Neuronal stem cell (in vitro differentiated cells): ENCODE data around the gene PAK5. TPM values are rescaled to one million over a fixed set of nuclear protein-coding genes. Genes with fewer than 3 reads are reported as not detected.
A peak's percentile ranks its signal among the peaks of the same experiment; 100 is the strongest.

ENCODE experiments used
- DNase-seq: peaks from one replicate; pipeline ENCODE4 v3.0.0-alpha.2; 2013; ENCODE audit warnings: low spot score
- H2AFZ ChIP-seq: one replicate; pipeline ENCODE4 v1.6.1; 2013; ENCODE audit warnings: mild to moderate bottlenecking, low read length, inconsistent platforms
- H2AK5ac ChIP-seq: 2 replicates; pipeline ENCODE4 v1.6.1; 2013; ENCODE audit warnings: low read depth, mild to moderate bottlenecking, inconsistent platforms, low read length, moderate library complexity, mixed read lengths
- H2BK120ac ChIP-seq: 2 replicates; pipeline ENCODE4 v1.6.1; 2013; ENCODE audit warnings: low read depth, mild to moderate bottlenecking, inconsistent platforms, low read length, moderate library complexity, mixed read lengths
- H2BK12ac ChIP-seq: one replicate; pipeline ENCODE4 v1.6.1; 2013; ENCODE audit warnings: low read length, inconsistent platforms
- H2BK15ac ChIP-seq: 2 replicates; pipeline ENCODE4 v1.6.1; 2013; ENCODE audit warnings: mild to moderate bottlenecking, low read length, inconsistent platforms, mixed read lengths
- H2BK5ac ChIP-seq: one replicate; pipeline ENCODE4 v1.6.1; 2013; ENCODE audit warnings: inconsistent platforms, mild to moderate bottlenecking, low read length, moderate library complexity
- H3K14ac ChIP-seq: one replicate; pipeline ENCODE4 v1.6.1; 2013; ENCODE audit warnings: low read length, inconsistent platforms
- H3K18ac ChIP-seq: 2 replicates; pipeline ENCODE4 v1.6.1; 2013; ENCODE audit warnings: low read length, inconsistent platforms
- H3K23ac ChIP-seq: 2 replicates; pipeline ENCODE4 v1.6.1; 2013; ENCODE audit warnings: low read depth, mild to moderate bottlenecking, mixed read lengths, low read length, inconsistent platforms; ENCODE audit not compliant: poor library complexity
- H3K27ac ChIP-seq: replicated peaks from 3 replicates; pipeline ENCODE4 v1.5.1; 2013; ENCODE audit warnings: low read length, inconsistent platforms
- H3K27me3 ChIP-seq, 3 experiments: 2 replicates each; pipeline ENCODE4 v1.6.1; 2013; ENCODE audit warnings: low read length in 3 of 3, mild to moderate bottlenecking in 2 of 3, inconsistent platforms in 1 of 3, low read depth in 1 of 3, mixed read lengths in 1 of 3, moderate library complexity in 1 of 3; ENCODE audit not compliant: control insufficient read depth in 3 of 3, insufficient read depth in 3 of 3
- H3K36me3 ChIP-seq, 2 donors: replicated peaks in 1 of 2; 2 replicates each; pipeline ENCODE4 v1.6.1; 2013; ENCODE audit warnings: low read length in 2 of 2; ENCODE audit not compliant: control insufficient read depth in 2 of 2, insufficient read depth in 2 of 2
- H3K4ac ChIP-seq: 2 replicates; pipeline ENCODE4 v1.6.1; 2013; ENCODE audit warnings: inconsistent platforms, mild to moderate bottlenecking, low read length, moderate library complexity
- H3K4me1 ChIP-seq, 2 donors: 1 replicate in 1 of 2; 2 replicates in 1 of 2; pipeline ENCODE4 v1.6.1; 2013; ENCODE audit warnings: low read length in 2 of 2, low read depth in 1 of 2; ENCODE audit not compliant: control insufficient read depth in 2 of 2, insufficient read depth in 1 of 2
- H3K4me2 ChIP-seq: one replicate; pipeline ENCODE4 v1.6.1; 2013; ENCODE audit warnings: mild to moderate bottlenecking, low read length, inconsistent platforms; ENCODE audit not compliant: insufficient read depth, poor library complexity, severe bottlenecking
- H3K4me3 ChIP-seq, 2 donors: 2 replicates each; pipeline ENCODE4 v1.5.1; 2013; ENCODE audit warnings: low read length in 2 of 2, mild to moderate bottlenecking in 2 of 2, inconsistent platforms in 1 of 2, moderate library complexity in 1 of 2
- H3K79me1 ChIP-seq: one replicate; pipeline ENCODE4 v1.6.1; 2013; ENCODE audit warnings: low read depth, mild to moderate bottlenecking, inconsistent platforms, low read length, moderate library complexity
- H3K9ac ChIP-seq: one replicate; pipeline ENCODE4 v1.6.1; 2013; ENCODE audit warnings: mild to moderate bottlenecking, low read depth, low read length, inconsistent platforms; ENCODE audit not compliant: poor library complexity
- H3K9me3 ChIP-seq, 2 donors: replicated peaks in 1 of 2; 2 replicates each; pipeline versions ENCODE3 to v1.6.1; 2013; ENCODE audit warnings: low read length in 2 of 2, mild to moderate bottlenecking in 2 of 2, inconsistent platforms in 1 of 2, low read depth in 1 of 2, mixed read lengths in 1 of 2, moderate library complexity in 1 of 2; ENCODE audit not compliant: control insufficient read depth in 2 of 2, insufficient read depth in 1 of 2
- H4K8ac ChIP-seq: one replicate; pipeline ENCODE4 v1.6.1; 2013; ENCODE audit warnings: low read depth, mild to moderate bottlenecking, inconsistent platforms, low read length, moderate library complexity
- H4K91ac ChIP-seq: one replicate; pipeline ENCODE4 v1.6.1; 2013; ENCODE audit warnings: low read length, low read depth, mild to moderate bottlenecking, inconsistent platforms; ENCODE audit not compliant: poor library complexity
- WGBS, 2 donors: extraction: QIAGEN DNeasy Blood & Tissue Kit; methylation state at CpG; one replicate each; pipeline ENCODE4 v1.1.7; 2013; ENCODE audit warnings: missing lambda C conversion rate in 2 of 2, mixed read lengths in 1 of 2; ENCODE audit not compliant: insufficient read length in 2 of 2, insufficient replicate concordance in 1 of 2; ENCODE audit errors: extremely low coverage in 2 of 2; 5-methylcytosine and 5-hydroxymethylcytosine counted together
- polyA plus RNA-seq, 2 experiments: library from polyadenylated mRNA; stranded (reverse); fragments of 200-250 nt; gene quantifications; one replicate each; pipeline ENCODE4 v1.2.3, GENCODE V29; 2013

Gene PAK5
- polyA plus RNA-seq (2013, experiment 1 of 2) = 2.6 TPM
- 2.6 TPM for polyA plus RNA-seq (2013, experiment 2 of 2)

GRCh38 chr20:9838378-9839295 lies at the start of gene PAK5:
PAK5 (minus strand) TSS chr20:9839076; CDS start chr20:9644328, 194,748 bp downstream.
- peak within 1 kb of the TSS; percentile 50 to 92 for H3K4me3 ChIP-seq
- peaks cover 2 to 10% of the 10 kb centered on the region in 2 donors for H3K4me1 ChIP-seq
- WGBS, 2 donors = no CpG with 5 or more reads among the region's 57 CpGs
- H3K9ac ChIP-seq = peak within 1 kb of the TSS; percentile 82
- no peak within 1 kb of the TSS for H3K14ac ChIP-seq
- H4K8ac ChIP-seq = no peak within 1 kb of the TSS
- no peak within 1 kb of the TSS for H3K23ac ChIP-seq
- no peak within 1 kb of the TSS for H2BK5ac ChIP-seq
- DNase-seq = peak; percentile 89
- H2BK120ac ChIP-seq = no peak within 1 kb of the TSS
- peak within 1 kb of the TSS; percentile 52 for H2BK15ac ChIP-seq
- H3K4me2 ChIP-seq = peak within 1 kb of the TSS; percentile 89
- peak within 1 kb of the TSS; percentile 97 for H2AFZ ChIP-seq
- H3K4ac ChIP-seq = no peak within 1 kb of the TSS
- peak within 1 kb of the TSS; percentile 52 for H2BK12ac ChIP-seq
- H3K27ac ChIP-seq = no peak within 1 kb of the TSS
- no peak within 1 kb of the TSS for H2AK5ac ChIP-seq
- H3K18ac ChIP-seq = peak within 1 kb of the TSS; percentile 92
- H3K9me3 ChIP-seq = peaks cover 0 to 2% of the 10 kb centered on the region in 2 donors
- no peak within 1 kb of the TSS for H4K91ac ChIP-seq
- no peaks in the 10 kb centered on the region for H3K79me1 ChIP-seq
- H3K27me3 ChIP-seq = peaks cover 0 to 21% (median 0%) of the 10 kb centered on the region in 3 experiments
- no peaks in the 10 kb centered on the region for H3K36me3 ChIP-seq

- Histone ChIP-seq H3K36me3 (no peaks in the 10 kb centered on the region), H3K9ac (no peak overlapping the region), H3K4me1 (peaks cover 0 to 2% of the 10 kb centered on the region in 2 donors), H2BK120ac (no peak overlapping the region), H3K4me2 (no peak overlapping the region), H3K27ac (no peak overlapping the region), H3K9me3 (peaks cover 0 to 2% of the 10 kb centered on the region in 2 donors), H2BK12ac (no peak overlapping the region), H4K91ac (no peak overlapping the region), H3K4ac (no peak overlapping the region), H3K4me3 (no peak overlapping the region), H3K79me1 (no peaks in the 10 kb centered on the region), H4K8ac (no peak overlapping the region), H3K18ac (no peak overlapping the region), H2AK5ac (no peak overlapping the region), H3K14ac (no peak overlapping the region), H3K27me3 (no peaks in the 10 kb centered on the region), H2BK15ac (no peak overlapping the region), H3K23ac (no peak overlapping the region), H2BK5ac (no peak overlapping the region), H2AFZ (no peak overlapping the region)
- no peak for DNase-seq
Measured at GRCh38 chr20:9887706-9888105, 48.8 kb upstream of the PAK5 start.

- no peak for DNase-seq
- Histone ChIP-seq H3K36me3 (no peaks in the 10 kb centered on the region), H3K4ac (no peak overlapping the region), H2AK5ac (no peak overlapping the region), H2BK15ac (no peak overlapping the region), H3K23ac (no peak overlapping the region), H2BK5ac (no peak overlapping the region), H3K14ac (no peak overlapping the region), H3K4me1 (peaks cover 0 to 2% of the 10 kb centered on the region in 2 donors), H3K18ac (no peak overlapping the region), H3K79me1 (no peaks in the 10 kb centered on the region), H3K4me2 (no peak overlapping the region), H2AFZ (no peak overlapping the region), H3K27me3 (no peaks in the 10 kb centered on the region), H3K9ac (no peak overlapping the region), H3K27ac (no peak overlapping the region), H3K9me3 (peaks cover 0 to 2% of the 10 kb centered on the region in 2 donors), H4K8ac (no peak overlapping the region), H4K91ac (no peak overlapping the region), H3K4me3 (no peak overlapping the region), H2BK12ac (no peak overlapping the region), H2BK120ac (no peak overlapping the region)
- WGBS, 2 donors = no CpG with 5 or more reads among the region's 1 CpG
Measured at GRCh38 chr20:9886227-9886626, 47.4 kb upstream of the PAK5 start.

- H2BK12ac ChIP-seq = no peak overlapping the region
- no peaks in the 10 kb centered on the region for H3K9me3 ChIP-seq
- H3K27ac ChIP-seq = no peak overlapping the region
- H3K9ac ChIP-seq = no peak overlapping the region
- no peak overlapping the region for H2AFZ ChIP-seq
- DNase-seq = no peak
- H2BK15ac ChIP-seq = no peak overlapping the region
- no peak overlapping the region for H2BK5ac ChIP-seq
- no peaks in the 10 kb centered on the region for H3K36me3 ChIP-seq
- H3K18ac ChIP-seq = no peak overlapping the region
- no peaks in the 10 kb centered on the region for H3K79me1 ChIP-seq
- H2AK5ac ChIP-seq = no peak overlapping the region
- H4K91ac ChIP-seq = no peak overlapping the region
- no peak overlapping the region for H3K4ac ChIP-seq
- WGBS, 2 donors = no CpG with 5 or more reads among the region's 2 CpGs
- H3K27me3 ChIP-seq = no peaks in the 10 kb centered on the region
- no peak overlapping the region for H3K4me3 ChIP-seq
- H3K23ac ChIP-seq = no peak overlapping the region
- H3K14ac ChIP-seq = no peak overlapping the region
- H2BK120ac ChIP-seq = no peak overlapping the region
- H3K4me1 ChIP-seq = no peaks in the 10 kb centered on the region
- no peak overlapping the region for H4K8ac ChIP-seq
- no peak overlapping the region for H3K4me2 ChIP-seq
Measured at GRCh38 chr20:9884666-9885065, 45.8 kb upstream of the PAK5 start.
